GM21447 (cell line): ENCODE data around the gene ERMARD.

Source experiments
- ATAC-seq: cut with Tn5 transposase; IDR thresholded peaks from one replicate; pipeline ENCODE4 v1.9.1; 2021; ENCODE audit not compliant: unreplicated experiment

The ERMARD gene

DNA sequence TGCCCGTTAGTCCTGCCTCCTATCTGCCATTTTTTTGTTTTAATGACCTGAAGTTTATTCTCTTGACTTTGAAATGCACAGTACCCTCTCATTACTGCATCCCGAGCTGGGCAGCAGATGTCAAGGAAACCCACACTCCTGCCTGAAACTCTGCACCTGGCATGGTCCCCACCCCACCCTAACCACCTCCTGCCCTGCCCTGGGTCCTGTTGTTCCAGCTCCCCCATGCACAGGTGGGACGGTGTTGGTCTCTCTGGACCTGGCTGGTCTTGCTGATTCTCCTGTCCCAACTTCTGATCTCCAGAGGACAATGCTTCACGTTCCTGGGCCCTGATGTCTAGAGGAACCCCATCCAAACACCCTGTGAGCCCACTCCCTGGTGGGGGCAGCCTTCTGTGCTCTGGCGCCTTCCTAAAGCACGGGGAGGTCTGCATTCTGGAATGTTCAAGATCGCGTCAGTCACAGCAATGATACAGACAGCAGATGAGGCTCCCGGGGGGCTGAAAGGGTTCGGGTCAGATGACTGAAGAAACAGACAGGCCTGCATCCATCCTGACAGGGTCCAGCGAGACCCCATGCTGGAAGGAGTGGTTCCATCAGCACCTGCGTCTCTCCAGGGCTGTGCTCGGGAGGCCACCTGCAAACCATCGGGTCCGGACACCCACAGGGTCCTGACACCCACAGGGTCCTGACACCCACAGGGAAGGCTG lies 73.6 kb downstream of the ERMARD start:
- ATAC-seq, result no peak

DNA sequence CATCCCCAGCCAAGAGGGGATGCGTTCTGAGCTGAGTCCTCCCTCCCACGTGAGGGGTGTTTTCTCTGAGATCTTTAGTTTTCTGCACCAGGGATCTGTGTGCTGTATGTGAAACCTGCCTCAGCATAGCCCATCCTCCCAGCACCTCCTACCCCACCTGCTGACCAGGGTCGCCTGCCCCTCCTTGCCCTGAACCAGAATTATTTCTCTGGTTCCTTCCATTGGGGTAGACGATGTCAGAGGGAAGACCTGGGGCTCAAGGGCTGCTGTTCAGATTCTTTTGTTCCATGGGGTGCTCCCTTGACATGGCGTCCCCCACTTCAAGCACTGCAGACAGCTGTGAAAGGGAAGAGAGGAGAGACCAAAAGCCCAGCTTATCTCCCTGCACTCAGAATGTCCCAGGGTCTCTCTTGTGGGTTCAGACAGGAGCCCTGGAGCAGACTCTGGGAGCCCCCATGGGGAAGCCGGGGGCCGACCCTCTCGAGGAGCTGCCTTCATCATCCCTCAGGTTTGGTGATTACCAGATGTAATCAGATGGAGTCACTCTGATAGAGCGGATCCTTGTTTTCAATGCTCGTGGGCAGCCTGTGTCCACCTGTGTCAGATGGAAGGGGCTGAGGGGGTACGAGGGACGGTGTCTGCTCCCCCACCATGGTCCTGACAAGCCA lies 74.3 kb downstream of the ERMARD start:
- no peak for ATAC-seq

DNA sequence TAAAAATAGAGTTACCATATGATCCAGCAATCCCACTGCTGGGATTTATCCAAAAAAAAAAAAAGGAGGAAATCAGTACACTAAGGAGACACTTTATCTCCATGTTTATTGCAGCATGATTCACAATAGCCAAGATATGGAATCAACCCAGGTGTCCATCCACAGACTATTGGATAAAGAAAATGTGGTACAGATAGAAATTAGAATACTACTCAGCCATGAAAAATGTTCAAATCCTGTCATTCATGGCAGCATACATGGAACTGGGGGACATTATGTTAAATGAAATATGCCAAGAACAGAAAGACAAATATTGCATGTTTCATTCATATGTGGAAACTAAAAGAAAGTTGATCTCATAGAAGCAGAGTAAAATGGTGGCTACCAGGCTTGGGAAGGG lies 75.3 kb downstream of the ERMARD start:
- no peak for ATAC-seq

DNA sequence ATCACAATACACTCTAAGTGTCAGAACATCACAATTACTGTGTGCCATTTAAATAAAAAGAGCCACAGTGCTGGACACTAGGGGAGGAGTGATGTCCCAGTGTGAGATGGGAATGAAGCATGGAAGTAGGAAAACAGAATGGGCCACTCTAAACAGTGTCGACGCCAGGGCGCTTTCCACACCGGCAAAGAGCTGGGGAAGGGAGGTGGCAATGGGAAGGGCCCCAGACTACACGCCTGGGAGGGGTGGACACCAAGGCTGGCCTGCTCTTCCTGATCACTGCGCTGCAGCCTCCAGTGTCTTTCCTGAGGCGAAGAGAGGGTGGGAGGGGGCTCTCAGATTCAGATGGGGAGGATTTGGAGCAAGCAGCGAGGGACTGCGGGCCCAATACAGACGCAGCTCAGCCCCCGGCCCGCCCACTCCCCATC lies 75.9 kb downstream of the ERMARD start:
- ATAC-seq, result no peak

DNA sequence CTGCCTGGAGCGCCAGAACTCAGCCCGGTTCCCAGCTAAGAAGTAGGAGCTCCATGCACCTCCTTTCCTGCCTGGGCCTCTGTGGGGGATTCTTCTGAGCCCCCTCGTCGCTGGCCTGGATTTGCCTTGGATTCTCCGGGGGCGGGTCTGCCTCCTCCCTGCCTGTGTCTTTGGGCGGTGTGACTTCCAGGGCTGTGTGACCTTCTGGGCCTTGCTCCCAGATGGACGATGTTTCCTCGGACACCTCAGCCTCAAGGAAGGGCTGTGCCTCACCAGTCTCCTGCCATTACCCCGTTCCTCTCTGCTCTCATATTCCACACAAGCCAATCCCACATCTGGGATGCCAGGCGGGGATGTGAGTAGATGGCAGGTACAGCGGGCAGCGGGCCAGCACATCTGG lies 76.8 kb downstream of the ERMARD start:
- no peak for ATAC-seq

DNA sequence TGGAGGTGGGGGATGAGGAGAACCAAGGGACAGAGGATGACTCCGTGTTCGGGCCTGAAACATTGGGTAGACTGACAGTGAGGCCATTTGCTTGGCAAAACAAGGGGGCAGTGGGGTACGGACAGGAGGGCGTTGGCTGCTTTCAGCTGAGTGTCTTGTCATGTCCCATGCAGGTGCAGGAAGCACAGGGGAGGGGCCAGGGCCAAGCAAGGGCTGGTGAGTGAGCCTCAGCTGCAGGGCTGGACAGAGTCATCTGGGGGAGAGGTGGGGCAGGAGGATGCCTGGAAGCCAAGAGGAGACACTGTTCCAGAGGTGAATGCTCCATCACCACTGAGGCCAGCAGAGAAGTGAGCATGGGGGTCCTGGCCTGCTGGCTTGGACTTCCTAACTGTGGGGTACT lies 78.4 kb downstream of the ERMARD start:
- ATAC-seq, result no peak

DNA sequence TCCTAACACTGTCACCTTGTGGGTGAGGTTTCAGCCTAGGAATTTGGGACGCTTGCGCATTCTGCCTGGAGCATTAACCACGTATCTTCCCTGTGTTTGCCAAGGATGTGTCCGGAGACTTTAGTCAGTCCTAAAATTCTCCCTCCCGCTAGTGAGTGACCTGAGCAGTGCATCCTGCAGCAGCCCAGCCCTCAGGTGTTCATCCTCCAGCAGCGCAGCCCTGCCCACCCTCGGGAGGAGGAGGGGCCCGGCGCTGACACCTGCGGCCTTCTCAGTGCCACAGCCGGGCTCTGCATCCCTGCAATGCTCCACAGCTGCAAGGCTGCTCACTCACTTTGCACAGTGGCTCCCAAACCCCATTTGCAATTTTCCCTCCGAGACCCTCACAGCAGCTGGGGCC lies 79.5 kb downstream of the ERMARD start:
- no peak for ATAC-seq
